Neural cell (in vitro differentiated cells): Measurements from ENCODE around the gene WBP4. TPM values are rescaled to one million over a fixed set of nuclear protein-coding genes. Genes with fewer than 3 reads are reported as not detected.

Experiments used
- H2AFZ ChIP-seq: fragments of 200-600, 300-800 bp; sonication (generic), shearing (Covaris generic); 2 replicates; pipeline ENCODE4 v1.6.0; 2014; ENCODE audit warnings: low read depth, mild to moderate bottlenecking, antibody characterized with exemption, low read length, moderate library complexity
- H3F3A ChIP-seq: fragments of 200-600 bp; shearing (Covaris generic); 2 replicates; pipeline ENCODE4 v1.6.1; 2016; ENCODE audit warnings: mild to moderate bottlenecking, moderate library complexity, mixed read lengths, antibody characterized with exemption, low read length; ENCODE audit not compliant: insufficient read depth, poor library complexity, severe bottlenecking
- H3K27ac ChIP-seq: fragments of 200-600, 300-800 bp; sonication (generic), shearing (Covaris generic); 2 replicates; pipeline ENCODE4 v1.5.1; 2014; ENCODE audit warnings: mild to moderate bottlenecking, low read length, moderate library complexity
- H3K27me3 ChIP-seq: fragments of 300-800, 200-600 bp; sonication (generic), shearing (Covaris generic); 2 replicates; pipeline ENCODE4 v1.6.0; 2014; ENCODE audit warnings: mild to moderate bottlenecking, low read depth, low read length, moderate library complexity; ENCODE audit not compliant: insufficient read depth
- H3K36me3 ChIP-seq: fragments of 300-800, 200-600 bp; sonication (generic), shearing (Covaris generic); 2 replicates; pipeline ENCODE4 v1.5.1; 2014; ENCODE audit warnings: mild to moderate bottlenecking, antibody characterized with exemption, low read length, moderate library complexity; ENCODE audit not compliant: insufficient read depth
- H3K4me2 ChIP-seq: fragments of 300-800, 200-600 bp; sonication (generic), shearing (Covaris generic); 2 replicates; pipeline ENCODE4 v1.6.0; 2014; ENCODE audit warnings: mild to moderate bottlenecking, low read length
- H3K4me3 ChIP-seq: fragments of 300-800, 200-600 bp; sonication (generic), shearing (Covaris generic); 2 replicates; pipeline ENCODE4 v1.5.1; 2014; ENCODE audit warnings: mild to moderate bottlenecking, low read length, moderate library complexity
- H3K79me2 ChIP-seq: fragments of 200-600 bp; shearing (Covaris generic); replicated peaks from 2 replicates; pipeline ENCODE4 v1.6.0; 2014; ENCODE audit warnings: mild to moderate bottlenecking, low read length, moderate library complexity; ENCODE audit not compliant: insufficient read depth
- H3K9ac ChIP-seq: fragments of 300-800, 200-600 bp; sonication (generic), shearing (Covaris generic); 2 replicates; pipeline ENCODE4 v1.6.1; 2016; ENCODE audit warnings: mild to moderate bottlenecking, low read length, mixed read lengths
- H3K9me2 ChIP-seq: fragments of 200-600 bp; shearing (Covaris generic); 2 replicates; pipeline ENCODE4 v1.6.1; 2016; ENCODE audit warnings: mild to moderate bottlenecking, low read length, mixed read lengths; ENCODE audit not compliant: insufficient read depth
- H3K9me3 ChIP-seq: fragments of 200-600, 300-800 bp; sonication (generic), shearing (Covaris generic); 2 replicates; pipeline ENCODE4 v1.6.1; 2016; ENCODE audit warnings: mild to moderate bottlenecking, mixed run types, low read length, moderate library complexity, mixed read lengths
- H4K20me1 ChIP-seq: fragments of 200-600 bp; shearing (Covaris generic); 2 replicates; pipeline ENCODE4 v1.6.1; 2016; ENCODE audit warnings: mild to moderate bottlenecking, mixed run types; ENCODE audit not compliant: insufficient read depth
- EP300 ChIP-seq: fragments of 450-650 bp; conservative IDR thresholded peaks from 2 replicates; pipeline ENCODE4 v1.6.1; 2014; ENCODE audit warnings: antibody characterized with exemption, mild to moderate bottlenecking, moderate library complexity; ENCODE audit not compliant: poor library complexity, severe bottlenecking
- EZH2 ChIP-seq: fragments of 200-600, 300-800 bp; shearing (Covaris generic), sonication (generic); IDR thresholded peaks from 2 replicates; pipeline ENCODE4 v1.6.1; 2014; ENCODE audit warnings: antibody characterized with exemption, low read length, borderline replicate concordance, mild to moderate bottlenecking; ENCODE audit not compliant: insufficient read depth, poor library complexity, severe bottlenecking
- MXI1 ChIP-seq: fragments of 450-650 bp; conservative IDR thresholded peaks from 2 replicates; pipeline ENCODE4 v1.6.1; 2014; ENCODE audit warnings: antibody characterized with exemption, mild to moderate bottlenecking; ENCODE audit not compliant: poor library complexity, severe bottlenecking
- POLR2AphosphoS5 ChIP-seq: IDR thresholded peaks from 2 replicates; pipeline ENCODE4 v1.6.1; 2012
- RAD21 ChIP-seq: fragments of 450-650 bp; conservative IDR thresholded peaks from 2 replicates; pipeline ENCODE4 v1.6.1; 2014; ENCODE audit warnings: antibody characterized with exemption, mild to moderate bottlenecking, moderate library complexity
- SMC3 ChIP-seq: fragments of 450-650 bp; conservative IDR thresholded peaks from 2 replicates; pipeline ENCODE4 v1.6.1; 2014; ENCODE audit warnings: antibody characterized with exemption, mild to moderate bottlenecking, moderate library complexity; ENCODE audit not compliant: poor library complexity
- TAF1 ChIP-seq: IDR thresholded peaks from 2 replicates; pipeline ENCODE4 v1.6.1; 2012; ENCODE audit warnings: low read depth
- polyA plus RNA-seq: library from polyadenylated mRNA; depleted of rRNA; stranded (reverse); fragments of >200 nt; gene quantifications from 2 replicates; pipeline ENCODE4 v1.2.3, GENCODE V29; 2014
- TF ChIP-seq, protein P1 (sequence below): IDR thresholded peaks from 2 replicates; pipeline ENCODE4 v1.6.1; 2012; ENCODE audit warnings: borderline replicate concordance
- TF ChIP-seq, protein P2 (sequence below): fragments of 450-650 bp; IDR thresholded peaks from 2 replicates; pipeline ENCODE4 v1.5.1; 2014; ENCODE audit warnings: antibody characterized with exemption, mild to moderate bottlenecking, moderate library complexity; ENCODE audit not compliant: poor library complexity, severe bottlenecking

WBP4 gene
- polyA plus RNA-seq, 1 donor from 2014 or later = 19.0 TPM

DNA sequence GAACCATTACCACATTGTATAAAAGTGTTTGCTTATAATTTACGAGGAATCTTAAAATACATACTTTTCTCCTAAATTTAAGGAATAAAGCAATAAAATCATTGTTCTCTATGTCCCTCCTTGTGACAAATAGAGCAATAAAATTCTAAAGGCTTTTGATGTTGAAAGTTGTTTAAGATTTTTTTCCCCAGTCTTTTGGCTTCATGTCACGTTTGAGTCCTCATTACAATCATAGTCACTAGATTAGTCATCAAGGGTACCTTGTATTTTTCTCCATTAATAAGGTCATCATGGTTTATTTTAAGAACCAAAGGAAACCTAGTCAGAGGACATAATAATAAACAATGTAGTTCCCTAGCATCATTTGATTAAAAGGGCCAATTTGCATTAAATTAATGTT, 3.2 kb downstream of the WBP4 start:
- H4K20me1 ChIP-seq = no peaks in the 10 kb centered on the region
- no peak overlapping the region for H3K27ac ChIP-seq
- H3K4me2 ChIP-seq = no peak overlapping the region
- H3K79me2 ChIP-seq = peaks cover 23% of the 10 kb centered on the region
- H3K36me3 ChIP-seq = peaks cover 15% of the 10 kb centered on the region
- H3K27me3 ChIP-seq = no peaks in the 10 kb centered on the region
- peaks cover 5% of the 10 kb centered on the region for H3F3A ChIP-seq
- no peak overlapping the region for H3K9ac ChIP-seq
- no peak overlapping the region for H3K4me3 ChIP-seq
- no peak overlapping the region for H2AFZ ChIP-seq
- no peak for TF ChIP-seq EZH2
- no peak for TF ChIP-seq POLR2AphosphoS5
- no peak for TF ChIP-seq SMC3
- no peak for TF ChIP-seq RAD21
- TF ChIP-seq TAF1 = no peak
- TF ChIP-seq, protein P1, sequence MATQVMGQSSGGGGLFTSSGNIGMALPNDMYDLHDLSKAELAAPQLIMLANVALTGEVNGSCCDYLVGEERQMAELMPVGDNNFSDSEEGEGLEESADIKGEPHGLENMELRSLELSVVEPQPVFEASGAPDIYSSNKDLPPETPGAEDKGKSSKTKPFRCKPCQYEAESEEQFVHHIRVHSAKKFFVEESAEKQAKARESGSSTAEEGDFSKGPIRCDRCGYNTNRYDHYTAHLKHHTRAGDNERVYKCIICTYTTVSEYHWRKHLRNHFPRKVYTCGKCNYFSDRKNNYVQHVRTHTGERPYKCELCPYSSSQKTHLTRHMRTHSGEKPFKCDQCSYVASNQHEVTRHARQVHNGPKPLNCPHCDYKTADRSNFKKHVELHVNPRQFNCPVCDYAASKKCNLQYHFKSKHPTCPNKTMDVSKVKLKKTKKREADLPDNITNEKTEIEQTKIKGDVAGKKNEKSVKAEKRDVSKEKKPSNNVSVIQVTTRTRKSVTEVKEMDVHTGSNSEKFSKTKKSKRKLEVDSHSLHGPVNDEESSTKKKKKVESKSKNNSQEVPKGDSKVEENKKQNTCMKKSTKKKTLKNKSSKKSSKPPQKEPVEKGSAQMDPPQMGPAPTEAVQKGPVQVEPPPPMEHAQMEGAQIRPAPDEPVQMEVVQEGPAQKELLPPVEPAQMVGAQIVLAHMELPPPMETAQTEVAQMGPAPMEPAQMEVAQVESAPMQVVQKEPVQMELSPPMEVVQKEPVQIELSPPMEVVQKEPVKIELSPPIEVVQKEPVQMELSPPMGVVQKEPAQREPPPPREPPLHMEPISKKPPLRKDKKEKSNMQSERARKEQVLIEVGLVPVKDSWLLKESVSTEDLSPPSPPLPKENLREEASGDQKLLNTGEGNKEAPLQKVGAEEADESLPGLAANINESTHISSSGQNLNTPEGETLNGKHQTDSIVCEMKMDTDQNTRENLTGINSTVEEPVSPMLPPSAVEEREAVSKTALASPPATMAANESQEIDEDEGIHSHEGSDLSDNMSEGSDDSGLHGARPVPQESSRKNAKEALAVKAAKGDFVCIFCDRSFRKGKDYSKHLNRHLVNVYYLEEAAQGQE = no peak
- TF ChIP-seq, protein P2, sequence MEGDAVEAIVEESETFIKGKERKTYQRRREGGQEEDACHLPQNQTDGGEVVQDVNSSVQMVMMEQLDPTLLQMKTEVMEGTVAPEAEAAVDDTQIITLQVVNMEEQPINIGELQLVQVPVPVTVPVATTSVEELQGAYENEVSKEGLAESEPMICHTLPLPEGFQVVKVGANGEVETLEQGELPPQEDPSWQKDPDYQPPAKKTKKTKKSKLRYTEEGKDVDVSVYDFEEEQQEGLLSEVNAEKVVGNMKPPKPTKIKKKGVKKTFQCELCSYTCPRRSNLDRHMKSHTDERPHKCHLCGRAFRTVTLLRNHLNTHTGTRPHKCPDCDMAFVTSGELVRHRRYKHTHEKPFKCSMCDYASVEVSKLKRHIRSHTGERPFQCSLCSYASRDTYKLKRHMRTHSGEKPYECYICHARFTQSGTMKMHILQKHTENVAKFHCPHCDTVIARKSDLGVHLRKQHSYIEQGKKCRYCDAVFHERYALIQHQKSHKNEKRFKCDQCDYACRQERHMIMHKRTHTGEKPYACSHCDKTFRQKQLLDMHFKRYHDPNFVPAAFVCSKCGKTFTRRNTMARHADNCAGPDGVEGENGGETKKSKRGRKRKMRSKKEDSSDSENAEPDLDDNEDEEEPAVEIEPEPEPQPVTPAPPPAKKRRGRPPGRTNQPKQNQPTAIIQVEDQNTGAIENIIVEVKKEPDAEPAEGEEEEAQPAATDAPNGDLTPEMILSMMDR = no peak
- TF ChIP-seq EP300 = no peak
- TF ChIP-seq MXI1 = no peak
- no peaks in the 10 kb centered on the region for H3K9me3 ChIP-seq
- H3K9me2 ChIP-seq = no peaks in the 10 kb centered on the region

DNA sequence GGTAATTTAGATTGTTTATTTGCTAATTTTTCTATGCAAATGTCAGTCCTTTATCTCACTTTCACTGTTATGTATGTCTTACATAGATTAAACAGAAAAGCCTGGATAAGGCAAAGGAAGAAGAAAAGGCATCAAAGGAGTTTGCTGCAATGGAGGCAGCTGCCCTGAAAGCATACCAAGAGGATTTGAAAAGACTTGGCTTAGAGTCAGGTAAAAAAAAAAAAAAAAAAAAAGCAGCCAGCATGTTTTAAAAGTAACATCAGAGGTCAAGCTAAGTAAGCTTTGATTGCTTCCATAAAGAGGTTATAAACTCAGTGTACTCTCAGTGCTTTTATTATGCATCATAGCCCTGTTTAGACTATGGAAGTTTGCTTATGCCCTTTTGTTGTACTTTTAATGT, 3.8 kb downstream of the WBP4 start:
- H3K27me3 ChIP-seq = no peaks in the 10 kb centered on the region
- no peak overlapping the region for H3K27ac ChIP-seq
- no peak overlapping the region for H3K4me2 ChIP-seq
- peaks cover 15% of the 10 kb centered on the region for H3K36me3 ChIP-seq
- H4K20me1 ChIP-seq = no peaks in the 10 kb centered on the region
- no peaks in the 10 kb centered on the region for H3K9me3 ChIP-seq
- peaks cover 23% of the 10 kb centered on the region for H3K79me2 ChIP-seq
- peaks cover 4% of the 10 kb centered on the region for H3F3A ChIP-seq
- H3K9ac ChIP-seq = no peak overlapping the region
- no peaks in the 10 kb centered on the region for H3K9me2 ChIP-seq
- no peak overlapping the region for H2AFZ ChIP-seq
- no peak overlapping the region for H3K4me3 ChIP-seq
- TF ChIP-seq EZH2 (no peak), RAD21 (no peak), SMC3 (no peak), MXI1 (no peak), TAF1 (no peak), EP300 (no peak), POLR2AphosphoS5 (no peak)
- TF ChIP-seq, protein P1 = no peak
- TF ChIP-seq, protein P2 = no peak
